Heart right ventricle (tissue), 16 donors: ENCODE results near the gene LRRC47. TPM values are rescaled to one million over a fixed set of nuclear protein-coding genes. Genes with fewer than 3 reads are reported as not detected.

ENCODE experiments used
- ATAC-seq, 8 donors: fragments of 200-7000 bp; cut with Tn5 transposase; one replicate each; pipeline ENCODE4 v1.9.1; 2020; ENCODE audit warnings: mild to moderate bottlenecking in 8 of 8, moderate library complexity in 8 of 8, moderate number of reproducible peaks in 1 of 8
- DNase-seq, 2 donors: peaks; one replicate each; pipeline ENCODE4 v3.0.0-alpha.2; 2020
- H3K27ac ChIP-seq, 10 donors: fragments of 200-600 bp; sonication (generic) in 2 of 10; one replicate each; pipeline versions ENCODE4 v1.5.0 to v1.8.0; 2020 to 2022; ENCODE audit warnings: mild to moderate bottlenecking in 3 of 10
- H3K27me3 ChIP-seq, 7 donors: fragments of 200-600 bp; one replicate each; pipeline ENCODE4 v1.8.0; 2021 to 2022; ENCODE audit warnings: mild to moderate bottlenecking in 2 of 7
- H3K36me3 ChIP-seq, 9 donors: fragments of 200-600 bp; sonication (generic) in 1 of 9; one replicate each; pipeline versions ENCODE4 v1.5.0 to v1.8.0; 2020 to 2022; ENCODE audit warnings: mild to moderate bottlenecking in 2 of 9
- H3K4me1 ChIP-seq, 9 donors: fragments of 200-600 bp; sonication (generic) in 1 of 9; one replicate each; pipeline versions ENCODE4 v1.5.0 to v1.8.0; 2020 to 2022; ENCODE audit warnings: mild to moderate bottlenecking in 4 of 9
- H3K4me3 ChIP-seq, 10 donors: fragments of 200-600 bp; sonication (generic) in 2 of 10; one replicate each; pipeline versions ENCODE4 v1.5.0 to v1.8.0; 2020 to 2022; ENCODE audit warnings: mild to moderate bottlenecking in 7 of 10, moderate library complexity in 2 of 10
- H3K9me3 ChIP-seq, 11 donors: fragments of 200-600 bp in 10 of 11; sonication (generic) in 2 of 11; one replicate each; pipeline versions ENCODE4 v1.5.0 to v1.8.0; 2013 to 2022; ENCODE audit warnings: mild to moderate bottlenecking in 2 of 11, control low read depth in 1 of 11, moderate library complexity in 1 of 11
- CTCF ChIP-seq, 9 donors: fragments of 200-600 bp; sonication (generic) in 2 of 9; IDR thresholded peaks; one replicate each; pipeline versions ENCODE4 v1.5.0 to v1.8.0; 2021 to 2022; ENCODE audit warnings: antibody characterized with exemption in 9 of 9, mild to moderate bottlenecking in 5 of 9, moderate library complexity in 1 of 9
- WGBS, 2 donors: extraction: QIAGEN DNeasy Blood & Tissue Kit; methylation state at CpG; one replicate each; pipeline ENCODE4 v1.1.7; 2013; ENCODE audit warnings: inconsistent platforms in 1 of 2; 5-methylcytosine and 5-hydroxymethylcytosine counted together
- intact Hi-C, 10 donors: fragments of 100-400 bp; cut with DNase I; formaldehyde crosslinking; loops; one replicate each; pipeline versions ENCODE4 v1.11.1 to v1.14.2; 2022
- polyA plus RNA-seq, 2 donors: library from polyadenylated mRNA; stranded (reverse); fragments of 200-250 nt; gene quantifications; one replicate each; pipeline ENCODE4 v1.2.3, GENCODE V29; 2013
- total RNA-seq, 10 donors: library from RNA; stranded (reverse); fragmentation: NEBNext Ultra II Directional in 3 of 10; extraction: Animal tissue kit (Norgen Biotek cat#: 25700) in 3 of 10; gene quantifications; one replicate each; pipeline versions ENCODE4 v1.2.1 to v1.2.4, GENCODE V29; 2021 to 2023
- donor health status: Arrhythmogenic right ventricular cardiomyopathy.
- donor health status: ischemic (EF 13 %, LVEDD 7.1; RV severe dilation, severe dysfunction).
- donor health status: healthy with polysubstance abuse.
- donor health status: DM: no; HTN: yes; CAD: no.
- donor health status: DM: no; HTN: no; CAD: no.
- donor health status: ischemic (EF 25% LVEDD 6.9; RV normal size, moderate dysfunction).
- donor health status: ischemic (EF 25% LVEDD 5.7; RV mildly dilated, moderate dysfunction).
- donor health status: healthy.
- donor health status: DM: yes; HTN: yes; CAD: no.
- donor health status: Ischemic cardiomyopathy.
- donor health status: ischemic (EF 35%, LVEDD 5.7; RV mildly dilated, moderate dysfunction).
- donor health status: nonischemic (EF 11% LVEDD 7.7; RV severe dilation, severe dysfunction).
- donor health status: DM: yes; HTN: yes; CAD: no.
- donor health status: PGD.
- donor health status: ischemic (EF 29% LVEDD 5.4; RV normal size, mild dysfunction).
- donor health status: nonischemic (EF 23%, LVEDD 6.1; RV moderate dilation, normal function).

LRRC47 gene
- total and polyA plus RNA-seq, 12 donors = 17.6 to 85.4 (median 69.8) TPM

- H3K36me3 ChIP-seq = peaks cover 0 to 83% (median 36%) of the 10 kb centered on the region in 9 donors
- DNase-seq (peak in 1 of 2 donors; percentile 28), ATAC-seq (peak in 7 of 8 donors; percentile 34 to 78 (median 67))
- peak in 1 of 9 donors; percentile 7 for TF ChIP-seq CTCF (IDR thresholded peaks at IDR 0.05)
- WGBS, 2 donors = 63 to 74% methylated on average over 16 of the region's 16 CpGs
- no peak overlapping the region for H3K4me3 ChIP-seq
- peaks cover 0 to 61% (median 35%) of the 10 kb centered on the region in 9 donors for H3K4me1 ChIP-seq
- H3K27ac ChIP-seq = no peak overlapping the region
- H3K9me3 ChIP-seq = no peaks in the 10 kb centered on the region
- no peaks in the 10 kb centered on the region for H3K27me3 ChIP-seq
- intact Hi-C loops = no loop called here
These were observed 7.4 kb downstream of the LRRC47 start for GRCh38 chr1:3788756-3789420.

- intact Hi-C loops = no loop called here
- TF ChIP-seq CTCF (IDR thresholded peaks at IDR 0.05) = no peak
- Histone ChIP-seq H3K9me3 (no peaks in the 10 kb centered on the region), H3K36me3 (peaks cover 0 to 91% (median 41%) of the 10 kb centered on the region in 9 donors), H3K27me3 (no peaks in the 10 kb centered on the region), H3K27ac (no peak overlapping the region), H3K4me1 (peaks cover 0 to 52% (median 28%) of the 10 kb centered on the region in 9 donors), H3K4me3 (no peak overlapping the region)
- ATAC-seq (no peak), DNase-seq (peak in 1 of 2 donors; percentile 1)
- 91% methylated on average over 26 of the region's 26 CpGs for WGBS, 2 donors
These were observed 8.3 kb downstream of the LRRC47 start for GRCh38 chr1:3787745-3788605.

DNA sequence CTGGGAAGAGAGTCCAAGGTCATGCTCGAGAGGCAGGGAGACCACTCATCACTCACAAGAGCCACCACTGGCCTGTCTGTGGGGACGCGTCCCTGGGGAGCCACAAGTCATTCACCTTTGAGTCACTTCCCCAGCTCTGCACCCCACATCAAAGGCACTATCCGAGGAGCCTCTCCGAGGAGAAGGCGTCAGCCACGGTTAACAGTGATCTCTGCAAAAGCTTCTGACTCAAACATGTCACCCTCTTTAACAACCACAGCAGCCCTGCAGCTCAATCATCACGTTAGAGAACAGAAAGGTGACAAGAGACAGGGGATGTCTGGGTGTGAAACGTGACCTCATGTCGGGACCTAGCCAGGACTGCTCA, 9.0 kb downstream of the LRRC47 start:
- intact Hi-C loops = no loop called here
- peak in 1 of 2 donors; percentile 8 for DNase-seq
- ATAC-seq = no peak
- no peaks in the 10 kb centered on the region for H3K9me3 ChIP-seq
- no peak overlapping the region for H3K27ac ChIP-seq
- TF ChIP-seq CTCF (IDR thresholded peaks at IDR 0.05) = no peak
- peaks cover 0 to 48% (median 28%) of the 10 kb centered on the region in 9 donors for H3K4me1 ChIP-seq
- no peak overlapping the region for H3K4me3 ChIP-seq
- no peaks in the 10 kb centered on the region for H3K27me3 ChIP-seq
- H3K36me3 ChIP-seq = peaks cover 0 to 91% (median 43%) of the 10 kb centered on the region in 9 donors
- WGBS, 2 donors = 66 to 80% methylated on average over 10 of the region's 10 CpGs

- H3K27me3 ChIP-seq = no peaks in the 10 kb centered on the region
- DNase-seq (peak in 1 of 2 donors; percentile 8), ATAC-seq (no peak)
- H3K9me3 ChIP-seq = no peaks in the 10 kb centered on the region
- peaks cover 0 to 91% (median 50%) of the 10 kb centered on the region in 9 donors for H3K36me3 ChIP-seq
- no peak overlapping the region for H3K4me3 ChIP-seq
- H3K4me1 ChIP-seq = peaks cover 0 to 42% (median 28%) of the 10 kb centered on the region in 9 donors
- 90 to 91% methylated on average over 44 to 45 of the region's 45 CpGs for WGBS, 2 donors
- intact Hi-C loops = no loop called here
- TF ChIP-seq CTCF (IDR thresholded peaks at IDR 0.05) = no peak
- H3K27ac ChIP-seq = no peak overlapping the region
These were observed 9.6 kb downstream of the LRRC47 start for GRCh38 chr1:3786468-3787348.
